BLaER1 (cell line): Measurements from ENCODE around the gene NT5DC1.
A peak's percentile ranks its signal among the peaks of the same experiment; 100 is the strongest.

Experiments
- H3K27ac ChIP-seq: shearing (Covaris generic); formaldehyde crosslinking; 2 replicates; pipeline ENCODE4 v1.8.1; 2022
- H3K27me3 ChIP-seq: shearing (Covaris generic); formaldehyde crosslinking; 2 replicates; pipeline ENCODE4 v1.8.1; 2022
- H3K36me3 ChIP-seq: shearing (Covaris generic); formaldehyde crosslinking; 2 replicates; pipeline ENCODE4 v1.8.1; 2022
- H3K4me1 ChIP-seq: shearing (Covaris generic); formaldehyde crosslinking; 2 replicates; pipeline ENCODE4 v1.8.1; 2022
- H3K4me2 ChIP-seq: shearing (Covaris generic); formaldehyde crosslinking; 2 replicates; pipeline ENCODE4 v1.8.1; 2022
- H3K4me3 ChIP-seq: shearing (Covaris generic); formaldehyde crosslinking; 2 replicates; pipeline ENCODE4 v1.8.1; 2022
- H3K9ac ChIP-seq: shearing (Covaris generic); formaldehyde crosslinking; 2 replicates; pipeline ENCODE4 v1.8.1; 2022
- H3K9me3 ChIP-seq: shearing (Covaris generic); formaldehyde crosslinking; 2 replicates; pipeline ENCODE4 v1.8.1; 2022
- H4K20me1 ChIP-seq: shearing (Covaris generic); formaldehyde crosslinking; 2 replicates; pipeline ENCODE4 v1.8.1; 2022
- Cebpa-rat ChIP-seq: shearing (Covaris generic); IDR thresholded peaks from 2 replicates; pipeline ENCODE4 v1.8.1; 2022

NT5DC1 gene

GRCh38 chr6:116263353-116263752, 162.7 kb downstream of the NT5DC1 start:
- no peak overlapping the region for H3K4me3 ChIP-seq
- H3K27ac ChIP-seq = no peak overlapping the region
- no peak overlapping the region for H3K9ac ChIP-seq
- H4K20me1 ChIP-seq = no peaks in the 10 kb centered on the region
- H3K27me3 ChIP-seq = no peaks in the 10 kb centered on the region
- H3K4me2 ChIP-seq = no peak overlapping the region
- H3K9me3 ChIP-seq = peaks cover 38% of the 10 kb centered on the region
- H3K36me3 ChIP-seq = peaks cover 62% of the 10 kb centered on the region
- H3K4me1 ChIP-seq = peaks cover 9% of the 10 kb centered on the region
- no peak for TF ChIP-seq Cebpa-rat

- H4K20me1 ChIP-seq = no peaks in the 10 kb centered on the region
- H3K9me3 ChIP-seq = peaks cover 38% of the 10 kb centered on the region
- no peak for TF ChIP-seq Cebpa-rat
- H3K4me2 ChIP-seq = no peak overlapping the region
- H3K27ac ChIP-seq = no peak overlapping the region
- no peak overlapping the region for H3K9ac ChIP-seq
- peaks cover 10% of the 10 kb centered on the region for H3K4me1 ChIP-seq
- no peaks in the 10 kb centered on the region for H3K27me3 ChIP-seq
- H3K4me3 ChIP-seq = no peak overlapping the region
- H3K36me3 ChIP-seq = peaks cover 44% of the 10 kb centered on the region
Observed at GRCh38 chr6:116265041-116265829, 164.6 kb downstream of the NT5DC1 start.

- peaks cover 10% of the 10 kb centered on the region for H3K4me1 ChIP-seq
- TF ChIP-seq Cebpa-rat = no peak
- no peak overlapping the region for H3K27ac ChIP-seq
- H3K9ac ChIP-seq = no peak overlapping the region
- peaks cover 34% of the 10 kb centered on the region for H3K36me3 ChIP-seq
- H3K9me3 ChIP-seq = peaks cover 31% of the 10 kb centered on the region
- no peaks in the 10 kb centered on the region for H3K27me3 ChIP-seq
- H4K20me1 ChIP-seq = no peaks in the 10 kb centered on the region; the same call in 1 of the 2 replicates
- H3K4me2 ChIP-seq = no peak overlapping the region
- no peak overlapping the region for H3K4me3 ChIP-seq
Observed at GRCh38 chr6:116266803-116267202, 166.2 kb downstream of the NT5DC1 start.

- TF ChIP-seq Cebpa-rat = no peak
- no peak overlapping the region for H3K4me3 ChIP-seq
- peaks cover 24% of the 10 kb centered on the region for H3K9me3 ChIP-seq
- H4K20me1 ChIP-seq = peaks cover 8% of the 10 kb centered on the region
- H3K9ac ChIP-seq = no peak overlapping the region
- no peaks in the 10 kb centered on the region for H3K27me3 ChIP-seq
- H3K27ac ChIP-seq = no peak overlapping the region
- H3K4me1 ChIP-seq = peaks cover 10% of the 10 kb centered on the region
- peak overlapping the region; percentile 22; the same call in 1 of the 2 replicates for H3K4me2 ChIP-seq
- peaks cover 32% of the 10 kb centered on the region for H3K36me3 ChIP-seq
Observed at GRCh38 chr6:116267836-116268588, 167.4 kb downstream of the NT5DC1 start.

DNA sequence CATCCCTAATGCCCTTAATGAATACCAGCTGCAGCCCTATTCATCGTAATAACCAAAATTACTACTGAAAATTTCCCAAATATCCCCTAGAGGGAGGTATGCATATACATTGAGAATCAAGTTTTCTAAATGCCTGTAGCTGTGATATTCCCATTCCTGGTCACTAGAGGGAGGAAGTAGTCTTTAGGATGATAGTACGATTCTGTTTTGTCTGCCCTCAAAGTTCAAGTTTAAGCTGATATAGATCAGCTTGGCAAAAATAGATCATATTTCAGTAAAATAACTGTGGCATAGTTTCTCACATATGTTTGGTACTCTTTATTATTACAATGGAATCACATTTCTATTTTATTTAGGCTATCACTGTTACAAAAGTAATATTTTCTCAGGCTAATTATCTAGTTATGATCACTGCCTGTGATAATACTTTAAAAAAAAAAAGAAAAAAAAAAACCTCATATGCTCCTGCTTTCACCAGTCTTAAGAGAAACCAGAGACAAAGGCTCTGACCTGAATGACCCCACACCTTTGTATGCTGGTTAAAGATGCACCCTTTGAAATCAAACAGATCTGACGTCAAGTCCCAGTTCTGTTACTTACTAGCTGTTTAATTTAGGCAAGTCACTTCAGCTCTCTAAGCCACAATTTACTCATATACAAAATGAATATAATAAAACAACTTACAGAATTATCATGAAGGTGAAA, 168.1 kb downstream of the NT5DC1 start:
- H3K4me3 ChIP-seq = no peak overlapping the region
- H3K36me3 ChIP-seq = peaks cover 31% of the 10 kb centered on the region
- H3K9me3 ChIP-seq = peaks cover 17% of the 10 kb centered on the region
- peaks cover 10% of the 10 kb centered on the region for H3K4me1 ChIP-seq
- no peak overlapping the region for H3K27ac ChIP-seq
- H3K4me2 ChIP-seq = peak overlapping the region; percentile 22; the same call in 1 of the 2 replicates
- TF ChIP-seq Cebpa-rat = no peak
- H3K9ac ChIP-seq = no peak overlapping the region
- no peaks in the 10 kb centered on the region for H3K27me3 ChIP-seq
- peaks cover 14% of the 10 kb centered on the region for H4K20me1 ChIP-seq

GRCh38 chr6:116271149-116271708, 170.6 kb downstream of the NT5DC1 start:
- TF ChIP-seq Cebpa-rat = no peak
- H3K27me3 ChIP-seq = no peaks in the 10 kb centered on the region
- H3K4me2 ChIP-seq = no peak overlapping the region
- H3K36me3 ChIP-seq = peaks cover 13% of the 10 kb centered on the region
- peaks cover 39% of the 10 kb centered on the region for H4K20me1 ChIP-seq
- no peaks in the 10 kb centered on the region for H3K9me3 ChIP-seq
- peaks cover 23% of the 10 kb centered on the region for H3K4me1 ChIP-seq
- no peak overlapping the region for H3K4me3 ChIP-seq
- H3K9ac ChIP-seq = no peak overlapping the region
- no peak overlapping the region for H3K27ac ChIP-seq

DNA sequence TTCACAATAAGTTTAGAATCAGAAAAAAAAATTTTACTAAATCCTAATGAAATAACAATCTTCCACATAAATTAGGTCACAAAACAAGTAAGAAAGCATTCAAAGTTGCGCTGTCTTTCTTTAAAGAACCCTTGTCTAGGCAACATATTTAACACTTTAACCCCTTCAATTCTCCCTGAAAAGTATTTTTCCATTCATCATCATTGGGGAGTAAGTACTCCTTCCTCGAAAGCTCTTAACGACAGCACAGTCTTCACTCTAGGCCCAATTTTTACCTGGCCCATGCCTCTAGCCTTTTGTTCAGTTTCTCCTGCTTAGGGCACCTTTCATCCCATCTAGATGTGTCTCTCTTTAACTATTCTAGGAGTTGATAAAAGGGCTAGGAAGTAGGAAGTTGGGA, 176.5 kb downstream of the NT5DC1 start:
- no peaks in the 10 kb centered on the region for H3K9me3 ChIP-seq
- peaks cover 69% of the 10 kb centered on the region for H4K20me1 ChIP-seq
- H3K27me3 ChIP-seq = no peaks in the 10 kb centered on the region
- H3K4me3 ChIP-seq = peak overlapping the region; percentile 93
- peak overlapping the region; percentile 95 for H3K4me2 ChIP-seq
- H3K27ac ChIP-seq = peak overlapping the region; percentile 11; the same call in 1 of the 2 replicates
- H3K36me3 ChIP-seq = peaks cover 26% of the 10 kb centered on the region
- H3K4me1 ChIP-seq = peaks cover 53% of the 10 kb centered on the region
- H3K9ac ChIP-seq = peak overlapping the region; percentile 60
- no peak for TF ChIP-seq Cebpa-rat

DNA sequence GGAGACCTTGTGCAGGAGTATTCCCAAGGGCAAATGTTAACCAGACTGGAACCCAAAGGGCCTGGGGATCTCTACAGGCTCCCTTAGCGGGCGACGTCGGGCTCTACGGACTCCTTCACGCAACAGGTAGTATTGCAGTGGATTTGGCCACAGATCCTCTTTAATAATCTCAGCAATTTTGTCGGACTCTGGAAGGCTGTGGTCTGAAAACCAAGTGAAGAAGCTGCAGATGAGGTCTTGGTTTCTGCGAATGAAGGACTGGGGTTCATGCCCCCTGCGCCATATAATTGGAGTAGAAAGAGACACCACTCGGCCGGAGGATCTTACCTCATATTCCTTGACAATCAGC, 177.8 kb downstream of the NT5DC1 start:
- peak overlapping the region; percentile 97 for H3K9ac ChIP-seq
- peaks cover 23% of the 10 kb centered on the region for H3K36me3 ChIP-seq
- TF ChIP-seq Cebpa-rat = no peak
- peaks cover 53% of the 10 kb centered on the region for H3K4me1 ChIP-seq
- peaks cover 57% of the 10 kb centered on the region for H4K20me1 ChIP-seq
- no peaks in the 10 kb centered on the region for H3K27me3 ChIP-seq
- H3K9me3 ChIP-seq = no peaks in the 10 kb centered on the region
- peak overlapping the region; percentile 95 for H3K4me2 ChIP-seq
- peak overlapping the region; percentile 93 for H3K4me3 ChIP-seq
- peak overlapping the region; percentile 97 for H3K27ac ChIP-seq

- no peak for TF ChIP-seq Cebpa-rat
- peaks cover 53% of the 10 kb centered on the region for H4K20me1 ChIP-seq
- H3K4me3 ChIP-seq = peak overlapping the region; percentile 93
- peak overlapping the region; percentile 97 for H3K27ac ChIP-seq
- H3K4me1 ChIP-seq = peaks cover 53% of the 10 kb centered on the region
- H3K9ac ChIP-seq = peak overlapping the region; percentile 97
- H3K36me3 ChIP-seq = peaks cover 19% of the 10 kb centered on the region
- H3K9me3 ChIP-seq = no peaks in the 10 kb centered on the region
- H3K27me3 ChIP-seq = no peaks in the 10 kb centered on the region
- peak overlapping the region; percentile 95 for H3K4me2 ChIP-seq
Observed at GRCh38 chr6:116278854-116279231, 178.2 kb downstream of the NT5DC1 start.
